H1 (cell line): ENCODE data around the gene AGT. TPM values are rescaled to one million over a fixed set of nuclear protein-coding genes. Genes with fewer than 3 reads are reported as not detected.

Source experiments
- CTCF ChIA-PET: fragments of 300-600 bp; sonication (Branson Sonifier 250); formaldehyde crosslinking; loops from one replicate; lab custom pipeline; 2021; ENCODE audit not compliant: partially characterized antibody; lab: Charles Lee
- POLR2A ChIA-PET: fragments of 300-600 bp; sonication (Branson Sonifier 250); formaldehyde crosslinking; loops from one replicate; lab custom pipeline; 2021; ENCODE audit warnings: inconsistent platforms; ENCODE audit not compliant: partially characterized antibody; lab: Charles Lee
- DNase-seq, 2 experiments: peaks; one replicate each; pipeline versions ENCODE4 v3.0.0 to v3.0.0-alpha.2; 2010 to 2022; ENCODE audit warnings: low spot score in 2 of 2, low read depth in 1 of 2, mixed read lengths in 1 of 2
- FAIRE-seq: peaks from 2 replicates; lab custom pipeline; 2011; peaks lifted over from hg19 to GRCh38; lab: Jason Lieb, UNC
- H2AFZ ChIP-seq: 2 replicates; pipeline ENCODE4 v1.8.1; 2012; ENCODE audit warnings: low read length, inconsistent platforms
- H2AK5ac ChIP-seq: 2 replicates; pipeline ENCODE4 v1.6.1; 2013; ENCODE audit warnings: low read depth, low read length
- H2BK120ac ChIP-seq: replicated peaks from 2 replicates; pipeline ENCODE3; 2013; ENCODE audit warnings: low read depth, low read length, inconsistent platforms
- H2BK12ac ChIP-seq: 2 replicates; pipeline ENCODE4 v1.6.1; 2013; ENCODE audit warnings: low read depth, low read length
- H2BK15ac ChIP-seq: 2 replicates; pipeline ENCODE4 v1.6.1; 2013; ENCODE audit warnings: low read length
- H2BK20ac ChIP-seq: 2 replicates; pipeline ENCODE4 v1.6.1; 2013; ENCODE audit warnings: low read length
- H2BK5ac ChIP-seq: 2 replicates; pipeline ENCODE4 v1.6.1; 2013; ENCODE audit warnings: low read depth, low read length
- H3K14ac ChIP-seq: 2 replicates; pipeline ENCODE4 v1.6.1; 2013; ENCODE audit warnings: inconsistent platforms; ENCODE audit not compliant: insufficient read length
- H3K18ac ChIP-seq: 2 replicates; pipeline ENCODE4 v1.6.1; 2013; ENCODE audit warnings: low read length; ENCODE audit errors: extremely low read depth
- H3K23ac ChIP-seq: 2 replicates; pipeline ENCODE4 v1.6.1; 2013; ENCODE audit warnings: inconsistent platforms; ENCODE audit not compliant: insufficient read length
- H3K23me2 ChIP-seq: 2 replicates; pipeline ENCODE4 v1.6.1; 2013; ENCODE audit warnings: low read depth, low read length
- H3K27ac ChIP-seq: 2 replicates; pipeline ENCODE4 v1.6.1; 2011; ENCODE audit warnings: low read depth, low read length, inconsistent platforms
- H3K27me3 ChIP-seq, 4 experiments: replicated peaks in 1 of 4; 1 replicate in 1 of 4; 2 replicates in 3 of 4; pipeline versions ENCODE4 v1.6.1 to v1.8.1; 2011 to 2013; ENCODE audit warnings: low read length in 3 of 4, mild to moderate bottlenecking in 3 of 4, inconsistent platforms in 2 of 4, mixed read lengths in 2 of 4, moderate library complexity in 1 of 4; ENCODE audit not compliant: control insufficient read depth in 3 of 4, insufficient read depth in 3 of 4; ENCODE audit errors: extremely low read depth in 1 of 4
- H3K36me3 ChIP-seq, 4 experiments: 2 replicates each; pipeline versions ENCODE4 v1.6.1 to v1.8.1; 2011 to 2013; ENCODE audit warnings: mild to moderate bottlenecking in 4 of 4, low read length in 3 of 4, moderate library complexity in 2 of 4, control low read depth in 1 of 4, inconsistent platforms in 1 of 4; ENCODE audit not compliant: insufficient read depth in 4 of 4, control insufficient read depth in 2 of 4
- H3K4ac ChIP-seq: replicated peaks from 2 replicates; pipeline ENCODE3; 2013; ENCODE audit warnings: low read length, low read depth, mixed read lengths, inconsistent platforms; ENCODE audit not compliant: insufficient read length
- H3K4me1 ChIP-seq, 4 experiments: replicated peaks in 1 of 4; 1 replicate in 1 of 4; 2 replicates in 3 of 4; pipeline versions ENCODE4 v1.6.1 to v1.8.1; 2011 to 2013; ENCODE audit warnings: low read length in 3 of 4, inconsistent platforms in 2 of 4, mixed read lengths in 1 of 4; ENCODE audit not compliant: insufficient read depth in 4 of 4, control insufficient read depth in 3 of 4
- H3K4me2 ChIP-seq, 2 experiments: 2 replicates each; pipeline versions ENCODE4 v1.6.1 to v1.8.1; 2011 to 2013; ENCODE audit warnings: low read depth in 2 of 2, low read length in 2 of 2, control low read depth in 1 of 2, inconsistent platforms in 1 of 2, mild to moderate bottlenecking in 1 of 2; ENCODE audit not compliant: insufficient read depth in 1 of 2
- H3K4me3 ChIP-seq, 4 experiments: fragments of 200-600, 300-600 bp in 1 of 4; sonication (generic), shearing (Covaris generic), sonication (Bioruptor Twin) in 1 of 4; 2 replicates each; pipeline versions ENCODE4 v1.5.1 to v1.8.1; 2011 to 2016; ENCODE audit warnings: low read length in 4 of 4, low read depth in 3 of 4, control low read depth in 2 of 4, inconsistent platforms in 2 of 4, mild to moderate bottlenecking in 2 of 4, mixed read lengths in 1 of 4, moderate library complexity in 1 of 4; ENCODE audit not compliant: insufficient read depth in 2 of 4; ENCODE audit errors: extremely low read depth in 1 of 4
- H3K56ac ChIP-seq: replicated peaks from 2 replicates; pipeline ENCODE3; 2013; ENCODE audit warnings: low read depth, mild to moderate bottlenecking, mixed read lengths, low read length, inconsistent platforms; ENCODE audit not compliant: insufficient read length
- H3K79me1 ChIP-seq: 2 replicates; pipeline ENCODE4 v1.6.1; 2013; ENCODE audit warnings: low read depth, low read length, control low read depth
- H3K79me2 ChIP-seq, 2 experiments: 2 replicates each; pipeline versions ENCODE4 v1.6.1 to v1.8.1; 2012 to 2013; ENCODE audit warnings: low read length in 2 of 2, mild to moderate bottlenecking in 2 of 2, inconsistent platforms in 1 of 2; ENCODE audit not compliant: insufficient read depth in 2 of 2, control insufficient read depth in 1 of 2
- H3K9ac ChIP-seq, 4 experiments: replicated peaks in 1 of 4; 1 replicate in 1 of 4; 2 replicates in 3 of 4; pipeline versions ENCODE4 v1.6.1 to v1.8.1; 2011 to 2013; ENCODE audit warnings: low read depth in 3 of 4, low read length in 3 of 4, control low read depth in 2 of 4, mild to moderate bottlenecking in 2 of 4, moderate library complexity in 2 of 4, inconsistent platforms in 1 of 4; ENCODE audit errors: extremely low read depth in 1 of 4
- H3K9me3 ChIP-seq, 2 experiments: 2 replicates each; pipeline versions ENCODE4 v1.6.1 to v1.8.1; 2012 to 2013; ENCODE audit warnings: mild to moderate bottlenecking in 2 of 2, moderate library complexity in 2 of 2, control low read depth in 1 of 2, inconsistent platforms in 1 of 2, low read depth in 1 of 2, low read length in 1 of 2, mixed read lengths in 1 of 2; ENCODE audit not compliant: insufficient read depth in 2 of 2
- H4K20me1 ChIP-seq, 2 experiments: replicated peaks in 1 of 2; 2 replicates each; pipeline versions ENCODE3 to v1.8.1; 2011 to 2013; ENCODE audit warnings: inconsistent platforms in 2 of 2, low read length in 2 of 2, mild to moderate bottlenecking in 1 of 2; ENCODE audit not compliant: insufficient read depth in 2 of 2, control insufficient read depth in 1 of 2
- H4K5ac ChIP-seq: 2 replicates; pipeline ENCODE4 v1.6.1; 2013; ENCODE audit warnings: low read length, low read depth, mixed read lengths, inconsistent platforms; ENCODE audit not compliant: insufficient read length
- H4K8ac ChIP-seq: 2 replicates; pipeline ENCODE4 v1.8.0; 2013; ENCODE audit warnings: mild to moderate bottlenecking, moderate library complexity, low read length, inconsistent platforms; ENCODE audit not compliant: insufficient read depth; ENCODE audit errors: extremely low read depth
- H4K91ac ChIP-seq: replicated peaks from 2 replicates; pipeline ENCODE3; 2013; ENCODE audit warnings: low read length, mixed read lengths, inconsistent platforms; ENCODE audit not compliant: insufficient read length
- BRCA1 ChIP-seq: IDR thresholded peaks from 2 replicates; pipeline ENCODE4 v1.6.1; 2012; ENCODE audit warnings: low read depth, low read length, improper control_type of control experiment
- CEBPB ChIP-seq: IDR thresholded peaks from 2 replicates; pipeline ENCODE4 v1.6.1; 2012; ENCODE audit warnings: low read depth, low read length
- CREB1 ChIP-seq: IDR thresholded peaks from 2 replicates; pipeline ENCODE4 v1.6.1; 2012; ENCODE audit warnings: inconsistent platforms
- EZH2 ChIP-seq: fragments of 200-600 bp; sonication (generic); IDR thresholded peaks from 2 replicates; pipeline ENCODE4 v1.7.1; 2012; ENCODE audit warnings: low read depth, mild to moderate bottlenecking, moderate library complexity, low read length, inconsistent platforms; ENCODE audit not compliant: severe bottlenecking
- POLR2A ChIP-seq, 2 experiments: IDR thresholded peaks; 1 replicate in 1 of 2; 2 replicates in 1 of 2; pipeline ENCODE4 v1.6.1; 2011; ENCODE audit warnings: low read depth in 2 of 2, low read length in 2 of 2, mild to moderate bottlenecking in 2 of 2; ENCODE audit errors: control extremely low read depth in 1 of 2
- POLR2AphosphoS5 ChIP-seq: IDR thresholded peaks from 2 replicates; pipeline ENCODE4 v1.6.1; 2011; ENCODE audit warnings: low read depth, low read length
- RXRA ChIP-seq: IDR thresholded peaks from 2 replicates; pipeline ENCODE4 v1.6.1; 2011; ENCODE audit warnings: low read depth, mild to moderate bottlenecking, low read length, moderate library complexity; ENCODE audit not compliant: insufficient read depth
- SIRT6 ChIP-seq: IDR thresholded peaks from one replicate; pipeline ENCODE4 v1.7.1; 2012; ENCODE audit warnings: low read length, inconsistent platforms
- SP4 ChIP-seq: IDR thresholded peaks from 2 replicates; pipeline ENCODE4 v1.6.1; 2012; ENCODE audit warnings: low read length, inconsistent platforms
- TAF1 ChIP-seq: IDR thresholded peaks from 2 replicates; pipeline ENCODE4 v1.6.1; 2011; ENCODE audit warnings: mild to moderate bottlenecking, low read depth, low read length
- TBP ChIP-seq: IDR thresholded peaks from 2 replicates; pipeline ENCODE4 v1.6.1; 2011; ENCODE audit warnings: low read depth, low read length, improper control_type of control experiment
- ZNF274 ChIP-seq: IDR thresholded peaks from 2 replicates; pipeline ENCODE4 v1.7.0; 2012; ENCODE audit warnings: low read length, borderline replicate concordance; ENCODE audit errors: extremely low read depth
- WGBS, 2 experiments: shearing (Covaris generic) in 1 of 2; methylation state at CpG; one replicate each; pipeline versions ENCODE4 v1.1.6 to v1.1.7; 2013 to 2015; ENCODE audit warnings: low lambda C conversion rate in 2 of 2, mixed read lengths in 2 of 2, inconsistent platforms in 1 of 2, low coverage in 1 of 2, missing lambda C conversion rate in 1 of 2; ENCODE audit not compliant: insufficient replicate concordance in 2 of 2, insufficient coverage in 1 of 2, insufficient read length in 1 of 2; ENCODE audit errors: extremely low coverage in 1 of 2, missing lambda C conversion rate in 1 of 2; 5-methylcytosine and 5-hydroxymethylcytosine counted together
- polyA plus RNA-seq, 7 experiments: library from polyadenylated mRNA; depleted of rRNA in 3 of 7; stranded (reverse) in 5 of 7; unstranded in 2 of 7; fragments of >200 nt in 5 of 7; fragments of 200-250 nt in 2 of 7; gene quantifications; 1 replicate in 5 of 7; 2 replicates in 1 of 7; 4 replicates in 1 of 7; pipeline versions ENCODE4 v1.2.1 to v1.2.3, GENCODE V29; 2011 to 2013; ENCODE audit warnings: missing spikeins in 2 of 7, mixed read lengths in 2 of 7
- total RNA-seq: library from RNA; stranded (reverse); fragmentation: NEBNext Ultra II Directional; extraction: Animal tissue kit (Norgen Biotek cat#: 25700); gene quantifications from 2 replicates; pipeline ENCODE4 v1.2.1, GENCODE V29; 2021
- TF ChIP-seq, protein P1 (sequence below), 3 experiments: IDR thresholded peaks; 1 replicate in 2 of 3; 2 replicates in 1 of 3; pipeline versions ENCODE4 v1.5.1 to v1.6.1; 2011; ENCODE audit warnings: low read length in 3 of 3, mild to moderate bottlenecking in 3 of 3, inconsistent platforms in 2 of 3, low read depth in 1 of 3, moderate library complexity in 1 of 3; ENCODE audit not compliant: insufficient read depth in 1 of 3; ENCODE audit errors: control extremely low read depth in 1 of 3

The AGT gene
- total and polyA plus RNA-seq, 2 of the 8 experiments (the other 6 are each of a cell fraction or from before 2014, with no cell fraction given), result 0.20 TPM; not detected in 1

DNA sequence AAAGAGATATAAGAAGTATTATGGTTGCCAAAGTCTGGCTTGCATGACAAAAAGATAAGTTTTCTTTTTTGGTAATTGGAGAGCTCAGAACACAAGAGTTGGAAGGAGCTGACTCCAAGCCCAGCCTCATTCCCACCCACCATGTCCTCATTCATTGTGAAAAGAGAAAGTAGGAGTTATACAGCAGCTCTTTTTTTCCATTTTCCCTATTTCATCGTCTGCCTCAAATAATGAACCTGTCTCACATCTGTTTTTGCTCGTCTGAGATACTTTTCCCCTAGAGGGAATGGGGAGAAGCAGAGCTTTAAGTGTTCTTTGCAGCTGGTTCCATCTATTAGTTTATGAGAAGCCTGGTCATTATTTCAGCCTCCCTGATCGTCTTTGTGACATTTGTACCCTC lies 34.7 kb downstream of the AGT start:
- peaks cover 10 to 68% (median 46%) of the 10 kb centered on the region in 4 experiments for H3K36me3 ChIP-seq
- no peak for TF ChIP-seq CREB1
- no peak for TF ChIP-seq POLR2A (IDR thresholded peaks at IDR 0.05; ENCODE audit: control extremely low read depth in 1 of 2, low read depth in 2 of 2, low read length in 2 of 2)
- TF ChIP-seq SP4, result no peak
- TF ChIP-seq, protein P1, sequence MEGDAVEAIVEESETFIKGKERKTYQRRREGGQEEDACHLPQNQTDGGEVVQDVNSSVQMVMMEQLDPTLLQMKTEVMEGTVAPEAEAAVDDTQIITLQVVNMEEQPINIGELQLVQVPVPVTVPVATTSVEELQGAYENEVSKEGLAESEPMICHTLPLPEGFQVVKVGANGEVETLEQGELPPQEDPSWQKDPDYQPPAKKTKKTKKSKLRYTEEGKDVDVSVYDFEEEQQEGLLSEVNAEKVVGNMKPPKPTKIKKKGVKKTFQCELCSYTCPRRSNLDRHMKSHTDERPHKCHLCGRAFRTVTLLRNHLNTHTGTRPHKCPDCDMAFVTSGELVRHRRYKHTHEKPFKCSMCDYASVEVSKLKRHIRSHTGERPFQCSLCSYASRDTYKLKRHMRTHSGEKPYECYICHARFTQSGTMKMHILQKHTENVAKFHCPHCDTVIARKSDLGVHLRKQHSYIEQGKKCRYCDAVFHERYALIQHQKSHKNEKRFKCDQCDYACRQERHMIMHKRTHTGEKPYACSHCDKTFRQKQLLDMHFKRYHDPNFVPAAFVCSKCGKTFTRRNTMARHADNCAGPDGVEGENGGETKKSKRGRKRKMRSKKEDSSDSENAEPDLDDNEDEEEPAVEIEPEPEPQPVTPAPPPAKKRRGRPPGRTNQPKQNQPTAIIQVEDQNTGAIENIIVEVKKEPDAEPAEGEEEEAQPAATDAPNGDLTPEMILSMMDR (IDR thresholded peaks at IDR 0.05; ENCODE audit: control extremely low read depth in 1 of 3, insufficient read depth in 1 of 3, low read depth in 1 of 3, low read length in 3 of 3), result no peak
- no peak for TF ChIP-seq POLR2AphosphoS5
- TF ChIP-seq ZNF274, result no peak
- no peak for TF ChIP-seq EZH2
- no peak for TF ChIP-seq CEBPB
- no peak for TF ChIP-seq BRCA1
- no peak for TF ChIP-seq TBP
- TF ChIP-seq TAF1, result no peak
- TF ChIP-seq SIRT6, result no peak
- no peak for TF ChIP-seq RXRA

More for the DNA sequence above, 34.7 kb downstream of the AGT start:
- Histone ChIP-seq H3K4ac (no peak overlapping the region), H3K9me3 (no peaks in the 10 kb centered on the region), H3K14ac (no peak overlapping the region), H2BK120ac (no peak overlapping the region), H2BK20ac (no peak overlapping the region), H3K18ac (no peak overlapping the region), H4K8ac (no peak overlapping the region), H3K79me2 (no peaks in the 10 kb centered on the region), H2AFZ (no peak overlapping the region), H3K56ac (no peak overlapping the region), H4K91ac (no peak overlapping the region), H4K5ac (no peak overlapping the region), H3K4me3 (no peak overlapping the region), H3K23me2 (no peaks in the 10 kb centered on the region), H2BK15ac (no peak overlapping the region), H3K27me3 (no peaks in the 10 kb centered on the region), H2AK5ac (no peak overlapping the region), H3K27ac (no peak overlapping the region), H3K4me1 (no peaks in the 10 kb centered on the region), H2BK12ac (no peak overlapping the region), H3K9ac (no peak overlapping the region), H2BK5ac (no peak overlapping the region), H3K23ac (no peak overlapping the region), H4K20me1 (peaks cover 0 to 3% of the 10 kb centered on the region in 2 experiments), H3K79me1 (no peaks in the 10 kb centered on the region), H3K4me2 (no peak overlapping the region)
- FAIRE-seq (no peak), DNase-seq (no peak)
- WGBS, 2 experiments, result 82% methylated on average over 3 of the region's 3 CpGs; no CpG with 5 or more reads in 1 of the 2 experiments
- ChIA-PET CTCF (interaction anchor here (0.7 to 1.0 kb wide), 3 partner anchors 9 to 37 kb away, joined by 3 to 4 read pairs (median 3); partner anchors contain the start of gene COG2), POLR2A (no interaction called here)
